Central memory CD8-positive, alpha-beta T cell (primary cell): ENCODE results near the gene SBK2.
"Not testable (repeated sequence)": the region's sequence is repeated elsewhere in the genome, so short reads cannot be mapped to it uniquely, and the experiment has no call there.

Experiments
- ATAC-seq: fragments of 150-1000 bp; cut with Tn5 transposase; replicated peaks from 2 replicates; pipeline ENCODE4 v1.10.0; 2022; ENCODE audit warnings: mild to moderate bottlenecking, moderate FRiP score, moderate number of reproducible peaks; ENCODE audit not compliant: poor library complexity, severe bottlenecking; ENCODE audit errors: extremely low read depth
- DNase-seq, 2 donors: peaks; one replicate each; pipeline ENCODE4 v3.0.0; 2021; ENCODE audit warnings: low spot score in 2 of 2
- H3K27ac Mint-ChIP-seq: one replicate; pipeline ENCODE4 v1.8.0; 2022; ENCODE audit warnings: low read depth, mild to moderate bottlenecking, moderate library complexity, mixed read lengths
- H3K27me3 Mint-ChIP-seq: one replicate; pipeline ENCODE4 v1.8.0; 2022; ENCODE audit warnings: mixed read lengths
- H3K36me3 Mint-ChIP-seq: one replicate; pipeline ENCODE4 v1.8.0; 2022; ENCODE audit warnings: mild to moderate bottlenecking, moderate library complexity, mixed read lengths; ENCODE audit not compliant: insufficient read depth
- H3K4me1 Mint-ChIP-seq: one replicate; pipeline ENCODE4 v1.8.0; 2022; ENCODE audit warnings: mixed read lengths
- H3K4me3 Mint-ChIP-seq: one replicate; pipeline ENCODE4 v1.8.0; 2022; ENCODE audit warnings: mild to moderate bottlenecking, moderate library complexity, mixed read lengths
- H3K9me3 Mint-ChIP-seq: one replicate; pipeline ENCODE4 v1.8.0; 2022; ENCODE audit warnings: mixed read lengths

Gene SBK2

GRCh38 chr19:55578031-55578760, 41.3 kb upstream of the SBK2 start:
- ATAC-seq (no peak), DNase-seq (no peak)
- Mint-ChIP-seq H3K27ac (no peak overlapping the region), H3K27me3 (no peaks in the 10 kb centered on the region), H3K36me3 (peaks cover 15% of the 10 kb centered on the region), H3K4me1 (peaks cover 24% of the 10 kb centered on the region), H3K4me3 (no peak overlapping the region), H3K9me3 (no peaks in the 10 kb centered on the region)

GRCh38 chr19:55576746-55577145, 39.8 kb upstream of the SBK2 start:
- Mint-ChIP-seq H3K4me3 (no peak overlapping the region), H3K27me3 (no peaks in the 10 kb centered on the region), H3K36me3 (peaks cover 14% of the 10 kb centered on the region), H3K27ac (no peak overlapping the region), H3K4me1 (peaks cover 20% of the 10 kb centered on the region), H3K9me3 (no peaks in the 10 kb centered on the region)
- ATAC-seq (no peak), DNase-seq (no peak)

GRCh38 chr19:55573929-55574328, 37.0 kb upstream of the SBK2 start:
- not testable (repeated sequence) for H3K4me3 Mint-ChIP-seq, ATAC-seq, H3K27ac Mint-ChIP-seq, H3K27me3 Mint-ChIP-seq, H3K36me3 Mint-ChIP-seq, H3K4me1 Mint-ChIP-seq, DNase-seq, H3K9me3 Mint-ChIP-seq

GRCh38 chr19:55569477-55569876, 32.5 kb upstream of the SBK2 start:
- H3K9me3 Mint-ChIP-seq, DNase-seq, H3K27ac Mint-ChIP-seq, H3K4me3 Mint-ChIP-seq, ATAC-seq, H3K27me3 Mint-ChIP-seq, H3K36me3 Mint-ChIP-seq, H3K4me1 Mint-ChIP-seq: not testable (repeated sequence)

GRCh38 chr19:55567708-55568328, 30.9 kb upstream of the SBK2 start:
- Mint-ChIP-seq H3K9me3 (no peaks in the 10 kb centered on the region), H3K4me3 (no peak overlapping the region), H3K27me3 (no peaks in the 10 kb centered on the region), H3K36me3 (peaks cover 2% of the 10 kb centered on the region), H3K4me1 (no peaks in the 10 kb centered on the region), H3K27ac (no peak overlapping the region)
- ATAC-seq, result no peak
- DNase-seq, result no peak

GRCh38 chr19:55566823-55567222, 29.9 kb upstream of the SBK2 start:
- ATAC-seq (no peak), DNase-seq (no peak)
- no peaks in the 10 kb centered on the region for H3K9me3 Mint-ChIP-seq
- no peak overlapping the region for H3K4me3 Mint-ChIP-seq
- H3K36me3 Mint-ChIP-seq, result no peaks in the 10 kb centered on the region
- no peaks in the 10 kb centered on the region for H3K27me3 Mint-ChIP-seq
- no peak overlapping the region for H3K27ac Mint-ChIP-seq
- no peaks in the 10 kb centered on the region for H3K4me1 Mint-ChIP-seq

GRCh38 chr19:55563261-55563690, 26.3 kb upstream of the SBK2 start:
- peaks cover 16% of the 10 kb centered on the region for H3K27me3 Mint-ChIP-seq
- no peak overlapping the region for H3K4me3 Mint-ChIP-seq
- DNase-seq (no peak), ATAC-seq (no peak)
- no peak overlapping the region for H3K27ac Mint-ChIP-seq
- H3K9me3 Mint-ChIP-seq, result no peaks in the 10 kb centered on the region
- H3K36me3 Mint-ChIP-seq, result no peaks in the 10 kb centered on the region
- H3K4me1 Mint-ChIP-seq, result peaks cover 5% of the 10 kb centered on the region

GRCh38 chr19:55559684-55560083, 22.8 kb upstream of the SBK2 start:
- Mint-ChIP-seq H3K4me1 (peaks cover 5% of the 10 kb centered on the region), H3K36me3 (no peaks in the 10 kb centered on the region), H3K9me3 (no peaks in the 10 kb centered on the region), H3K27me3 (peaks cover 20% of the 10 kb centered on the region), H3K4me3 (no peak overlapping the region), H3K27ac (no peak overlapping the region)
- ATAC-seq (no peak), DNase-seq (no peak)

- Mint-ChIP-seq H3K27ac (no peak overlapping the region), H3K27me3 (peaks cover 42% of the 10 kb centered on the region)
Measured at GRCh38 chr19:55554741-55555152, 17.8 kb upstream of the SBK2 start.

GRCh38 chr19:55554302-55554701, 17.4 kb upstream of the SBK2 start:
- ATAC-seq, result no peak
- no peak overlapping the region for H3K27ac Mint-ChIP-seq

More at GRCh38 chr19:55554741-55555152, 17.8 kb upstream of the SBK2 start:
- Mint-ChIP-seq H3K4me3 (no peak overlapping the region), H3K36me3 (no peaks in the 10 kb centered on the region), H3K9me3 (no peaks in the 10 kb centered on the region), H3K4me1 (no peaks in the 10 kb centered on the region)
- DNase-seq (no peak), ATAC-seq (no peak)

GRCh38 chr19:55553217-55554182, 16.6 kb upstream of the SBK2 start:
- Mint-ChIP-seq H3K9me3 (no peaks in the 10 kb centered on the region), H3K27ac (no peak overlapping the region), H3K27me3 (peaks cover 46% of the 10 kb centered on the region), H3K4me3 (no peak overlapping the region), H3K36me3 (no peaks in the 10 kb centered on the region), H3K4me1 (no peaks in the 10 kb centered on the region)
- ATAC-seq (no peak), DNase-seq (no peak)

More at GRCh38 chr19:55554302-55554701, 17.4 kb upstream of the SBK2 start:
- H3K4me1 Mint-ChIP-seq, result no peaks in the 10 kb centered on the region
- no peaks in the 10 kb centered on the region for H3K36me3 Mint-ChIP-seq
- H3K9me3 Mint-ChIP-seq, result no peaks in the 10 kb centered on the region
- H3K27me3 Mint-ChIP-seq, result peaks cover 45% of the 10 kb centered on the region
- DNase-seq, result no peak
- no peak overlapping the region for H3K4me3 Mint-ChIP-seq

GRCh38 chr19:55552620-55553019, 15.7 kb upstream of the SBK2 start:
- Mint-ChIP-seq H3K4me3 (no peak overlapping the region), H3K36me3 (no peaks in the 10 kb centered on the region), H3K27me3 (peaks cover 55% of the 10 kb centered on the region), H3K9me3 (no peaks in the 10 kb centered on the region), H3K4me1 (no peaks in the 10 kb centered on the region), H3K27ac (no peak overlapping the region)
- ATAC-seq (no peak), DNase-seq (no peak)
